Esophagus squamous epithelium (tissue), 4 donors: ENCODE results near the gene SFR1.

Source experiments
- CTCF ChIP-seq, 6 experiments: fragments of 450-650 bp in 4 of 6; fragments of 200-600 bp in 2 of 6; sonication (generic) in 2 of 6; IDR thresholded peaks; one replicate each; pipeline ENCODE4 v1.5.1; 2016 to 2019; ENCODE audit warnings: antibody characterized with exemption in 6 of 6, mild to moderate bottlenecking in 4 of 6, moderate library complexity in 4 of 6
- POLR2A ChIP-seq, 4 donors: fragments of 450-650 bp; IDR thresholded peaks; one replicate each; pipeline ENCODE4 v1.6.1; 2017; ENCODE audit warnings: antibody characterized with exemption in 4 of 4, mild to moderate bottlenecking in 4 of 4, moderate library complexity in 3 of 4

GRCh38 chr10:104103956-104104355, 18.0 kb upstream of the SFR1 start:
- TF ChIP-seq POLR2A (IDR thresholded peaks at IDR 0.05) (no peak), CTCF (IDR thresholded peaks at IDR 0.05) (no peak)
